A673 (cell line): ENCODE measurements around the gene NUMA1.
A peak's percentile ranks its signal among the peaks of the same experiment; 100 is the strongest.

Experiments used
- CTCF ChIP-seq: fragments of 300-800, 200-600 bp; sonication (generic); conservative IDR thresholded peaks from 2 replicates; pipeline ENCODE4 v1.5.1; 2017; ENCODE audit warnings: low read depth, mild to moderate bottlenecking, antibody characterized with exemption, low read length, moderate library complexity, mixed read lengths
- EZH2 ChIP-seq: fragments of 200-600 bp; sonication (generic); IDR thresholded peaks from 2 replicates; pipeline ENCODE4 v1.6.1; 2017; ENCODE audit warnings: borderline replicate concordance, low read depth, mild to moderate bottlenecking, mixed read lengths, antibody characterized with exemption, low read length; ENCODE audit not compliant: poor library complexity, severe bottlenecking

- TF ChIP-seq CTCF: peak; percentile 91
- no peak for TF ChIP-seq EZH2
These were observed 10.9 kb upstream of the NUMA1 start for GRCh38 chr11:72091292-72091691.
